GM23338 (cell line): ENCODE measurements around the gene RALY. TPM values are rescaled to one million over a fixed set of nuclear protein-coding genes. Genes with fewer than 3 reads are reported as not detected.
"Not testable (repeated sequence)": the region's sequence is repeated elsewhere in the genome, so short reads cannot be mapped to it uniquely, and the experiment has no call there.

Experiments used
- ATAC-seq: fragments of 200-7000 bp; cut with Tn5 transposase; 3 replicates; pipeline ENCODE4 v1.9.1; 2020
- DNase-seq: peaks from one replicate; pipeline ENCODE4 v3.0.0-alpha.2; 2015; ENCODE audit warnings: low spot score
- H2AFZ ChIP-seq: fragments of 200-600 bp; sonication (generic); 2 replicates; pipeline ENCODE4 v1.8.0; 2016; ENCODE audit warnings: antibody characterized with exemption, mild to moderate bottlenecking, moderate library complexity
- H3F3A ChIP-seq: fragments of 200-600 bp; sonication (generic); replicated peaks from 2 replicates; pipeline ENCODE4 v1.8.0; 2017; ENCODE audit warnings: antibody characterized with exemption, mixed run types, low read depth
- H3K27ac ChIP-seq: fragments of 200-600 bp; sonication (generic); 2 replicates; pipeline ENCODE4 v1.6.1; 2016; ENCODE audit warnings: low read depth
- H3K27me3 ChIP-seq: fragments of 200-600 bp; sonication (generic); 2 replicates; pipeline ENCODE4 v1.8.0; 2016; ENCODE audit warnings: mild to moderate bottlenecking, mixed run types, moderate library complexity; ENCODE audit not compliant: insufficient read depth
- H3K36me3 ChIP-seq: fragments of 200-600 bp; sonication (generic); 2 replicates; pipeline ENCODE4 v1.8.0; 2016; ENCODE audit warnings: mild to moderate bottlenecking; ENCODE audit not compliant: insufficient read depth
- H3K4me1 ChIP-seq: fragments of 200-600 bp; sonication (generic); 2 replicates; pipeline ENCODE4 v1.8.0; 2016; ENCODE audit warnings: mild to moderate bottlenecking, moderate library complexity; ENCODE audit not compliant: insufficient read depth
- H3K4me2 ChIP-seq: fragments of 200-600 bp; sonication (generic); 2 replicates; pipeline ENCODE4 v1.7.1; 2017; ENCODE audit warnings: mixed run types
- H3K4me3 ChIP-seq: fragments of 200-600 bp; sonication (generic); 2 replicates; pipeline ENCODE4 v1.6.1; 2016; ENCODE audit warnings: mixed run types
- H3K79me2 ChIP-seq: fragments of 200-600 bp; sonication (generic); replicated peaks from 2 replicates; pipeline ENCODE4 v1.8.0; 2017; ENCODE audit warnings: mild to moderate bottlenecking; ENCODE audit not compliant: insufficient read depth
- H3K9me2 ChIP-seq: fragments of 200-600 bp; sonication (generic); 2 replicates; pipeline ENCODE4 v1.8.0; 2017; ENCODE audit not compliant: insufficient read depth
- H4K20me1 ChIP-seq: fragments of 200-600 bp; sonication (generic); replicated peaks from 2 replicates; pipeline ENCODE4 v1.8.0; 2017; ENCODE audit warnings: mild to moderate bottlenecking; ENCODE audit not compliant: insufficient read depth
- H3K27ac Mint-ChIP-seq: 2 replicates; pipeline ENCODE4 v1.8.0; 2020; ENCODE audit warnings: inconsistent platforms, mild to moderate bottlenecking, moderate library complexity, mixed read lengths
- H3K27me3 Mint-ChIP-seq: 3 replicates; pipeline ENCODE4 v1.8.0; 2022; ENCODE audit warnings: low read depth, mild to moderate bottlenecking, moderate library complexity, mixed read lengths, inconsistent platforms; ENCODE audit not compliant: insufficient read depth, poor library complexity
- H3K36me3 Mint-ChIP-seq: 3 replicates; pipeline ENCODE4 v1.8.0; 2021; ENCODE audit warnings: low read depth, mild to moderate bottlenecking, inconsistent platforms, moderate library complexity, mixed read lengths
- H3K4me1 Mint-ChIP-seq: 3 replicates; pipeline ENCODE4 v1.8.0; 2020; ENCODE audit warnings: mild to moderate bottlenecking, inconsistent platforms, mixed read lengths
- H3K4me3 Mint-ChIP-seq: 3 replicates; pipeline ENCODE4 v1.8.0; 2021; ENCODE audit warnings: moderate library complexity, mild to moderate bottlenecking, inconsistent platforms, mixed read lengths
- H3K9me3 Mint-ChIP-seq: 3 replicates; pipeline ENCODE4 v1.8.0; 2020; ENCODE audit warnings: moderate library complexity, mild to moderate bottlenecking, inconsistent platforms, mixed read lengths
- microRNA-seq: library from miRNA; unstranded; fragments of <30 nt; microRNA quantifications from one replicate; pipeline ENCODE4, GENCODE V29; 2017
- polyA plus RNA-seq: library from polyadenylated mRNA; unstranded; fragments of >200 nt; fragmentation: Nextera tagmentation; extraction: Ambion mirVana; gene quantifications from 2 replicates; pipeline ENCODE4 v1.2.1, GENCODE V29; 2016
- small RNA-seq: library from RNA; depleted of rRNA; stranded (forward); fragments of <200 nt; gene quantifications from one replicate; pipeline ENCODE3, GENCODE V24; 2014; ENCODE audit warnings: low replicate concordance
- total RNA-seq: library from RNA; depleted of rRNA; stranded (reverse); fragments of >200 nt; shearing (Covaris generic); gene quantifications from 2 replicates; pipeline ENCODE4 v1.2.3, GENCODE V29; 2014; rRNA removed

Gene RALY
- total and polyA plus RNA-seq, 2 experiments from 2014 or later: 144 to 167 TPM

DNA sequence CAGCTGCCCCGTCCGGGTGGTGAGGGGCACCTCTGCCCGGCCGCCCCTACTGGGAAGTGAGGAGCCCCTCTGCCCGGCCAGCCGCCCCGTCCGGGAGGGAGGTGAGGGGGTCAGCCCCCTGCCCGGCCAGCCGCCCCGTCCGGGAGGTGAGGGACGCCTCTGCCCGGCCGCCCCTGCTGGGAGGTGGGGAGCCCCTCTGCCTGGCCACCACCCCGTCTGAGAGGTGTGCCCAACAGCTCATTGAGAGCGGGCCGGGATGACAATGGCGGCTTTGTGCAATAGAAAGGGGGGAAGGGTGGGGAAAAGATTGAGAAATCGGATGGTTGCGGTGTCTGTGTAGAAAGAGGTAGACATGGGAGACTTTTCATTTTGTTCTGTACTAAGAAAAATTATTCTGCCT, 139.2 kb downstream of the RALY start:
- not testable (repeated sequence) for ATAC-seq, H3K4me1 ChIP-seq, H3K4me3 Mint-ChIP-seq, H3K79me2 ChIP-seq, DNase-seq, H3K4me2 ChIP-seq, H3K36me3 ChIP-seq, H3K36me3 Mint-ChIP-seq, H3F3A ChIP-seq, H3K4me3 ChIP-seq, H3K4me1 Mint-ChIP-seq, H3K9me2 ChIP-seq, H3K27ac ChIP-seq, H3K27ac Mint-ChIP-seq, H2AFZ ChIP-seq, H4K20me1 ChIP-seq, H3K27me3 ChIP-seq, H3K27me3 Mint-ChIP-seq
- peaks cover 14% of the 10 kb centered on the region for H3K9me3 Mint-ChIP-seq

DNA sequence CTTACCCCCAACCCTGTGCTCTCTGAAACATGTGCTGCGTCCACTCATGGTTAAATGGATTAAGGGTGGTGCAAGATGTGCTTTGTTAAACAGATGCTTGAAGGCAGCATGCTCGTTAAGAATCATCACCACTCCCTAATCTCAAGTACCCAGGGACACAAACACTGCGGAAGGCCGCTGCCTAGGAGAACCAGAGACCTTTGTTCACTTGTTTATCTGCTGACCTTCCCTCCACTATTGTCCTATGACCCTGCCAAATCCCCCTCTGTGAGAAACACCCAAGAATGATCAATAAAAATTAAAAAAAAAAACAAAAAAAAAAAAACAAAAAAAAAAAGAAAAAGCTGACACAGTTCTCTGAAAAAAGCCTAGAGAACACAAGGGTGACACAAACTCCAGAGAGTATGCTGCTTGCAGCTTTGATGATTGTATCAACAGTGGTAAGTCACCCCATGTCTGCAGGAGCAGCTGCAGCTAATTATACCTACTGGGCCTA, 139.7 kb downstream of the RALY start:
- not testable (repeated sequence) for H3K4me1 Mint-ChIP-seq, H3K27ac Mint-ChIP-seq
- peaks cover 14% of the 10 kb centered on the region for H3K9me3 Mint-ChIP-seq

More for the DNA sequence above, 139.7 kb downstream of the RALY start:
- ATAC-seq, H3K79me2 ChIP-seq, H3K9me2 ChIP-seq, H3K4me2 ChIP-seq, H3K4me3 ChIP-seq, H3K27me3 Mint-ChIP-seq, H4K20me1 ChIP-seq, H3F3A ChIP-seq, H3K36me3 ChIP-seq, H3K4me1 ChIP-seq, H3K27ac ChIP-seq, H3K36me3 Mint-ChIP-seq, DNase-seq, H3K27me3 ChIP-seq, H3K4me3 Mint-ChIP-seq, H2AFZ ChIP-seq: not testable (repeated sequence)

Small RNA genes lying within 50 kb of the gene (microRNA-seq; reads per million reads assigned to microRNA genes)
- gene MIR4755: not detected

Small RNA genes lying within 50 kb of the gene (small RNA-seq; reads per million reads assigned to genes)
- not detected for gene MIR4755

Other genes with a start within 250 kb of the RALY start
- gene CHMP4B, start 182.6 kb upstream of the RALY start, total RNA-seq: 42.6 and 49.3 TPM in 2 replicates
- 14.5 and 15.7 TPM in 2 replicates for gene CHMP4B, start 182.6 kb upstream of the RALY start, polyA plus RNA-seq
- 117 and 124 TPM in 2 replicates for gene EIF2S2, start 118.3 kb downstream of the RALY start, total RNA-seq
- 190 and 194 TPM in 2 replicates for gene EIF2S2, start 118.3 kb downstream of the RALY start, polyA plus RNA-seq
- gene ASIP, start 247.5 kb downstream of the RALY start, total RNA-seq: not detected in 2 replicates
- not detected in 2 replicates for gene ASIP, start 247.5 kb downstream of the RALY start, polyA plus RNA-seq